ENCODE data around the gene AIPL1.

The AIPL1 gene

DNA sequence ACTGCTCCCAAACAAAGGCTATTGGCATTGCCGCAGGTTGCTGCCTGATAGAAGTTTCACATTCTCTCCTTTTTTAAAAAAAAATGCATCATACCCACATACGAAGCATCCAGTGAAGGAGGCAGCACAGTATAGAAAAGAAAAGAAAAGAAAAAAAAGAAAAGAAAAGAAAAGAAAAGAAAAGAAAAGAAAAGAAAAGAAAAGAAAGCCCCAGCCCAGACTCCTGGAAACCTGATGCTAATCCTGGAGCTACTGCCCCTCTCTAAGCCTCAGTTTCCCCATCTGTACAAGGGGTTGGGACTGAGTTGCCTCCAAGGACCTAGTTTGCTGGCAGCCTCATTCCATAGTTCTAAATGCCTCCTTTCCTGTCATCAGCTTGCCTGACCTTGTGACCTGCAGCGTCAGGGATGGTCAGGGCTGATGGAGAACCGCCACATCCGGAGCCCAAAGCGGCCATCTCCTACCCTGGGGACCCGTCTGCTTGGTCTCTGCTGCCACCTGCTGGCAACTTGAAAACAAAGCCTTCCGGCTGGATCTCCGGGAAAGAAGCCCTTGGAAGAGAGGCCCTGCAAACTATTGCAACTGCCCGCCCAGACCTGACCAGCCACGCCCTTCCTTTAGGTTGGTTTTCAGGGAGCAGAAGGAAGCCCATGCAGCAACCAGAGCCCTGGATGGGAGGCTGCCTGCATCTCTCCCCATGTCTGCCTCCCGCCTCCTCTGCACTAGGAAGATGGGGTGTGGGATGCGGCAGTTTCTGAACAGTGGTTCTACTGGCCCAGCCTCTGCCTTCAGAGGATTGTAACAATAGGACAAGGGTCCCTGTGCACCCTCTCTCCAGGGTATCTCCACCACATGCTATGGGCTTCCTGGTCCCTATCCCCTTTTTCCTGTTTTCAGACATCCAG lies 13.0 kb downstream of the AIPL1 start:
- FAIRE-seq, result no peak
- DNase-seq (ENCODE audit: low spot score), result peak; percentile 77

DNA sequence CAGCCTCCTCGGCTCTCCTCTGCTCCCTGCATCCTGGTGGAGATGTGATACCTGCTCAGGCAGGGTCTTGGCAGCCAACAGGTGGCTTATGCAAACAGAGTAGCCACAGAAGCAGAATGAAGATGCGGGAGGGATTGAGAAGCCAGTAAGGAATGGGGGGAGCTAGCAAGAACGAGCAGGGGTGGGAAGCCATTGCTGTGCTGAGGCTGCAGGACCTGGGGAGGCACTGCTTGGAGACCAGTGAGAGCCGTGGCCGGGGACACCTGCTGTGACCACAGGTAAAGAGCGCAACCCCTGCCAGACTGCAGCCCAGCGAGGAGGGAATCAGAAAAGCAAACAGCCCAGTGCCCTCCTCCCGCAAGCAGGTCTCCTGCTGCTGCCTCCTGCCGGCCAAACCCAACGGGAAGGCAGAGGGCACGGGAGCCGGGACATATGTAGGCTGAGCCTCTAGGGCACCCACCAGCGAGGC lies 14.7 kb downstream of the AIPL1 start:
- DNase-seq (ENCODE audit: low spot score) (no peak), FAIRE-seq (no peak)

DNA sequence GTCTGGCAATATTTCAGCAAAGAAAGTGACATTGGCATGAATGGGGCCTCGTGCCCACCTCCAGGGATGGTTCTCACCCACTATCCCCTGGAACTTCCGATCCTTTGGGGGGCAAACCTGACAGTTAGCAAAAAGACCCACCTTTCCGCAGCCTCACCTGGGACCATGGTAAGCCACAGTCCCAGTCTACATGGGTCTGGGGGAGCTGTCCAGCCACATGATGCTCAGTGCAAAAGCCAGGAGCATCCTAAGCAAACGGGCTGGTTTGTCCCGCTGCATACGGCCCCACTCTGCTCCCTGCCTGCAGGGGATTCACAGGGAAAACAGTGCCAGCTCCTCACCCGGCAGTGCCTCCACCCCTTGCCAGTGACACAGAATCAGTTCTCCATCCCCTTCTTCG lies 19.3 kb downstream of the AIPL1 start:
- no peak for FAIRE-seq

DNA sequence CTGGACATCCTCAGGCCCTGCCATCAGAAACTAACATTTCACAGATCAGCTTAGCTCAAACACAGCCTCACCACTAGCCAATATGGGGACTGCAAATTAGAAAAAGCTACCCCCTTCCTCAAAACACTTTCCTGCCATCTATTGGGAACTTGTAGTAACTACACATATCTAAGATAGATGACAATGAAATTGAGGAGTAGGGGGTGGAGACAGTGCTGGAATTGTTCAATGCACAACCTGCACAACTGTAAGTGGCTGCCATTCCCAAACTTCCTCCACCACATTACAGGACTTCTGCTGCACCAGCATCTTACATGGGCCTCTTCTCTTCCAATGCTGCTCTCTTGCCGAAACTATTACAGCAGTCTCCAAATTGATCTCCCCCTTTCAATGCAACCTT lies 21.9 kb downstream of the AIPL1 start:
- peak; percentile 46 for DNase-seq (ENCODE audit: low spot score)
- FAIRE-seq, result no peak

More for the DNA sequence above, 19.3 kb downstream of the AIPL1 start:
- no peak for DNase-seq (ENCODE audit: low spot score)

DNA sequence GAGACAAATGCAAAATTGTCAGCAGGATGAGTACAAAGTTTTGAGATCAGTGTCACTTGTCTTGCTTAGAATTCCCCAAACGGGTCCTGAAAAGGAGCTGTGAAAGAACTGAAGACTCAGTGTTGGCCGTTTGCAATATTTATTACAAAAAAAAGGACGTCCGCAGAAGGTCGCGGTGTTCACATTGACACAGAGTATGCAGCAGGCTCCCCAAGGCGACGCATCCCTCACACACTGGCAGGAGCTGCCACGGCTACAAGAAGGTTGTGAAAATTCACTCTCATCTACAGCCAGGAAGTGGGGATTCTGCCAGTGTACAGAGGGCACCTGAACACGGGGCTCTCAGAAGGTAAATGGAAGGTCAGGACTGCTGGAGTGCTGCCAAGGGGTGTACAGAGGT lies 26.2 kb downstream of the AIPL1 start:
- DNase-seq (ENCODE audit: low spot score), result no peak
- FAIRE-seq, result no peak

DNA sequence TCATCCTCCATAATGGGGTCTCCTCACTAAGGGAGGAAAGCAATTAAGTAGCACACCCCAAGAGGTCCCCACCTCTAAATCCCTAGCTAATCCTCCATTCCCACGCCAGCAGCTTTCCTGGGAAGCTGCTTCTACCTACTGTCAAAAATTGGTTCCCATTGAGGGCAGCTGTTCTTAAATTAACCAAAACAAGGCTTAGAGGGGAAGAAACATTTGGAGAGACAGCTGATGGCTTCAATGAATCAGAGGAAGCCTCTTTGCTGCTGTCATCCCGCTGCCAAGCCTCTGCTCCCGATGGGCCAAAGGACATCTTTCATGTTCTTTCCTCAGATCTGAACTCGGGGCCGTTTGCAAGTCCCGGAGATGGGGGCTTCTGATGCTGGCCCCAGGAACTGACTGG lies 26.6 kb downstream of the AIPL1 start:
- no peak for FAIRE-seq

DNA sequence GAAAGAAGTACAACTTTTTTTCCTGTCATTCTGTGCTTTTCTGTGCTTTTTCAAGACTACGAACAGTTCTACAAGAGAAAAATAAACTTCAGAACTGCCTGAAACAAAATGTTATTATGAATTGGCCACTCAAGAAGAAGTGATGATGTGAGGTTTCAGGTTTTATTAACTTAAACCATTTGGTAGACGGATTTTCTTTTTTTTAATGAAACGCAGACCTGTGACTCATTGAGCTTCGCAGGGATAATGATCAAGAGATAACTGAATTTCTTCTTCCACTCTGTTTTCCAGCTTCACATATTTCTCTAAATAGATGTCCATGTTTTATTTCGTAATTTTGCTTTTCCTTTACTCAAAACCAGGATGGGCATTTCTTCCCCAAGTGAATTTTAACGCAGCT lies 32.7 kb downstream of the AIPL1 start:
- DNase-seq (ENCODE audit: low spot score) (no peak), FAIRE-seq (no peak)

More for the DNA sequence above, 26.6 kb downstream of the AIPL1 start:
- no peak for DNase-seq (ENCODE audit: low spot score)

DNA sequence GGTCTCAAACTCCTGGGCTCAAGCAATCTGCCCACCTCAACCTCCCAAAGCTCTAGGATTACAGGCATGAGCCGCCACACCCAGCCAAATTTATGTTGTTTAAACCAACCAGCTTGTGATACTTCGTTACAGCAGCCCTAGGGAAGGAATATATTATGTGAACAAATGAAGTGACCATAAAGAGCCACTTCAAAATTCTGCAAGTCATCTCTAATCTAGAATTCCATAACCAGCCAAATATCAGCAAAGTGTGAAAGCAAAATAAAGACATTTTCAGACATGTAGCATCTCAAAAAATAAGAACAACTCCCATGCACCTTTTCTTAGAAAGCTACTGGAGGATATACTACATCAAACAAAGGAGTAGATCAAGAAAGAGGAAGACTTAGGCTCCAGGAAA lies 36.0 kb downstream of the AIPL1 start:
- no peak for DNase-seq (ENCODE audit: low spot score)
- FAIRE-seq, result no peak

DNA sequence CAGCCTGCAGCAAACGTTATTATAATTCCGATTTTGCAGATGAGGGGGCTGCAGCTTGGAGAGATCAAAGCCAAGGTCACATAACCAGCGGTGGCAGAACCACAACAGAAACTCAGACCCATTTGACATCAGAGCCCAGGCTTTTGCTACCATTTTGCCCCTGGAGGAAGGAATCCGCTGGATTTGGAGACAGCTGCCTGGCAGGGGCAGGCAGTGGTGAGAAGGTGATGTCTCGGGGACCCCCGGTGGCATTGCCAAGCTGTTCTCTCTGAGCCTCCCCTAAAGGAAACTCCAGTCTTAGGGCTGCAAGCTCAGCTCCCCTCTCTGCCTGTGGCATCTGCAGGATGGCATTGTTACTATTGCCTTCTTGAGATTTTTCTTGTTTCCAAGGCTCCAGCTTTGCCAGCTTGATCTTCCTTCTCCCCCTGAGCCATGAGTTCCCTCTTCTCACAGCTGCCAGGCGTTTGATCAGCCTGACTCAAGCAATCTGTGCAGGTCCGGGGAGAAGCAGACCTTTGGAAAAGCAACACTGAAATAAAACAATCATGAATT lies 40.8 kb downstream of the AIPL1 start:
- FAIRE-seq, result no peak
- no peak for DNase-seq (ENCODE audit: low spot score)

DNA sequence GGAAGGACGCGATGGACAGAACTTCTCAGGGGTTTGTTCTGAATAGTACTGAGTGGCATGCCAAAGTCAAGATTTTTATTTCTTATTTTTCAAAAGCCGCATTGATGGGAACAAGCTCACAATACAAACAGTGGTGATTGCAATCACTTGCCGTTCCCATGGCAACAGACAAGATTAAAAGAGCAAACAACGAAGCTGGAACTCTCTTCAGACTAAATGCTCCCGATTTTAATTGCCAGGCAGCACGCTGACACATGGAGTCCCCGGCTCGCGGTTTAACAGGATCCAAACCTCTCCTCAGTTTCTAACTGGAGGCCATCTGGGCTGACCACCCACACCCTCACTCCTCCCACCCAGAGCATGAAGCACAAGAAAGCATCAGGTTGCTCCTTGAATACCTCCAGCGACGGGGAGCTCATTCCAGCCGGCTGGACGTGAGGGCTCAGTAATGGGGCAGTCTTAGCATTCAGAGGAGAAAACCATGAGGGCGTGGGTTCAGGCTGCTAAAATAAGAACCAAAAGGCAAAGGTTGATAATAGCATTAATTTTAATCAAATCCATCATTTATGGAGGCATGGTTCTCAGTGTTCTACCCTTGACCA lies 41.5 kb downstream of the AIPL1 start:
- no peak for DNase-seq (ENCODE audit: low spot score)
- no peak for FAIRE-seq

DNA sequence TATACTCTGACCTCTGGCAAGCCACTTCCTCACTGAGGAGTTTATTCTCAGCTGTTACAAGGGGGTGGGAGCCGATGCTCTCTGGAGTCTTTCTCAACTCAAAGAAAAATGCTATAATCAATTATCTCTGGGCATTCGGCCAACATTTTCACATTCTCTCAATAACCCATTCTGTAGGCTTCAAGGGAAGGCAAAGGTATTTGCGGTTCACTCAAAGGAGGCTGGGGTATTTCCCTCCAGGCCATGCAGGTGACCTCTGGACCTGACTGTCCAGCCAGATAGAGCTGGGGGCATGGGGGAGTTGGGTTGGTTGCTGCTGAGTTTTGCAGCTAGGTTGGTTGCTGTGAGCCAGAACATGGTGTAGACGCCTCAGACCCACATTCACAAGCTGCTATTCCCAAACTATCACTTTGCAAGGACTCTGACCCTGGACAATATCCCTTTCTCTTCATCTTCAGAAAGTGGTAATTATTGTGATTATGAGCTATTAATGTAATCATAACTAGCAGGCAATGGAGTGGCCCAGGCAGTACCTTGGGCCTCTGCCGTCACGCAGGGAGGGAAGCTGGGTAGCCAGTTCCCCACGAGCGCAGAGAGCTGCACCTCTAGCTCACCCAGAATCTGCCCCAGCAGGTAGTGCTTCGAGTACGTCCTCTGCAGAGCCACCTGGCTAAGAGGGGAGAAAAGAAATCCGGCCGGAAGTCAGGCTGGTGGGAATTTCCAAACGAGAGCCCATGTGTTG lies 42.1 kb downstream of the AIPL1 start:
- DNase-seq (ENCODE audit: low spot score) (no peak), FAIRE-seq (no peak)

DNA sequence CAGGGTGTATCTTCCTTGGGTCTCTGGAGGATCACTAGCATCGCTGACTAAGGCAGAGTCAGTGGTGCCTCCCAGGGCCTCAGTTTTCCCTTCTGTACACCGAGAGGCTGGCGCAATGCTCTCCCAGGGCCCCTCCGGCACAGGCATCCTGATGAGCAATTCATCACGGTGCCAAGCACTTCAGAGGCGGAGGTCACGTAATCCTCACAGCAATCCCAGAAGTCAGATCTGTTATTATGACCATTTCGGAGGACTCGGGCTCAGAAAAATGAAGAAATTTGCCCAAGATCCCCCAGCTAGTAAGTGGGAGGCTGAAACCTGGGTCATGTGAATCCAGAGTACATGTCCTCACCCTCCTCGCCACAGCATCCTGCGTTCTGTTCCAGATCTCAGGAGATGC lies 46.5 kb downstream of the AIPL1 start:
- DNase-seq (ENCODE audit: low spot score) (no peak), FAIRE-seq (no peak)

DNA sequence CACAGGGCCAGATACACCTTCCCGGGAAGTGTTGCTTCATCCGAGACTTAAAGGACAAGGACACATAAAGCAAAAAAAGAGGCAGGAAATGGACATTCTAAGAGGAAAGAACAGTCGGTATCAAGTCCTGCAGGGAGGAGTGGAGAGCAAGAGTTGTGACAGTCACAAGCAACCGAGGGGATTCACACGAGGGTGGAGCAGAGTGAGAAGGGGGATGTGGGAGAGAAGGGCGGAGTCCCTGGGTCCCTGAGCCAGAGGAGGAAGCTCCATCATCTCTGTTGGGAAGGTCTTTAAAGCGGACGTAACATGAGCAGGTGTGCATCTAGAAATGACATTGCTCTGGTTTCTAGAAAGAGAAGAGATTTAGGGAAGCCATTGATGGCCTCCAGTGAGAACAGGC lies 47.1 kb downstream of the AIPL1 start:
- DNase-seq (ENCODE audit: low spot score) (no peak), FAIRE-seq (no peak)

DNA sequence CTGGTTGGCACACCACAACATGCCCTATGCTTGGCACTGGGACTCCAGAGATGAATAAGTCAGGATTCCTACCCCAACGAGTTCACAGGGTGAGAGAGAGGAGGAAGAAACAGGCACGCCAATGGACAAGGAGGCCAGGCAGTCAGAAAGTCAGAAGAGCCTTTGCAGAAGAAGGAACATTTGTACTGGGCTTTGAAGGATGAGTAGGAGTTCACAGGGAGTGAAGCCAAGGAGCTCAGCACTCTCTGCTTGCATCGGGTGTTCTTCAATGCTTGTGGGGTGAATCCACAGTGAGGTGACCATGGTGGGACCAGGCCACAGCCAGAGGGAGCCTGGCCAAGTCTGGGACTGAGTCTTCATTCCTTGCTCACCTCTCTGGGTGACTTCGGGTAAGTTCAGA lies 47.5 kb downstream of the AIPL1 start:
- DNase-seq (ENCODE audit: low spot score) (no peak), FAIRE-seq (no peak)

DNA sequence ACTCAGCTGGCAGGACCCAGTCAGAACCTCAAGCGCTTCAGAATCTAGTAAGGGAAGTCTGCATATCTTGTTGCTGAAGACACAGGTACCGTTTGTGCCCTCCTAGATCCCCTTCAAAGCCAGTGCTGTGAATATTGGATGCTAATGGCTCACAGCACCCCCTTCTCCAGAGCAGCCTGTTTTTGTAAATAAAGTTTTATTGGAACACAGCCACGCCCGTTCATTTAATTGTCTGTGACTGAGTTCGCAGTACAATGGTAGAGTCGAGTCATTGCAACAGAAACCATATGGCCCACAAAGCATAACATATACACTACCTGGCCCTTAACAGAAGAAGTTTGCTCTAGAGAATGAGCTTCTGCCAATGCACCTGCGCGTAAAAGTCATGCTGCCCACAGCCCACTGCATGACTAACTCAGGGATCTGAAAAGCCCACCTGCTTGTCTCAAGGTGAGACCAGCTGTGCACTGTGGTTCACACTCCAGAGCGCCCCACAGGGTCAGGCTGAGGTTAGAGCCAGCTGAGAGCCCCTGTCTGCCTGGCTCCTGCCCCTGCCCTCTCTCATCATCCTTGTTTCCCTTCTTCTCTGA lies 48.8 kb downstream of the AIPL1 start:
- no peak for FAIRE-seq
- DNase-seq (ENCODE audit: low spot score), result no peak

DNA sequence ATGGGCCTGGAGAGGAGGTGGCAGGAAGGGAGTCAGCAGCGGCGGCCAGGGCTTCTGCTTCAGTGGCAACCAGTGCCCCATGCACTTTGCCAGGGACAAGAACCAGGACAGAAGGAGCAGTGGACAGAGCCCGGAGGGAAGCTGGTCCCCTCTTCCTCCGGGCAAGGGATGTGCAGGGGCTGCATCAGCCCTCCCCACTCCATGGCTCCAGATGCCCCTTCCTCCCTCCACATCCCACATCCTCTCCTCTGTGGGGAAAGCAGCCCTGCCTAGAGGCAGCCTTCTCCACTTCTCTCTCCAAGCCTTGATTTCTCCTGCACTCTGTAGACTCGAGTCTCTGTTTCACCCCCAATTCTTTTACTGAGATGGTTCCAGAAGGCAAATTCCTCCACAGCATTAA lies 50.4 kb downstream of the AIPL1 start:
- no peak for DNase-seq (ENCODE audit: low spot score)
- no peak for FAIRE-seq

DNA sequence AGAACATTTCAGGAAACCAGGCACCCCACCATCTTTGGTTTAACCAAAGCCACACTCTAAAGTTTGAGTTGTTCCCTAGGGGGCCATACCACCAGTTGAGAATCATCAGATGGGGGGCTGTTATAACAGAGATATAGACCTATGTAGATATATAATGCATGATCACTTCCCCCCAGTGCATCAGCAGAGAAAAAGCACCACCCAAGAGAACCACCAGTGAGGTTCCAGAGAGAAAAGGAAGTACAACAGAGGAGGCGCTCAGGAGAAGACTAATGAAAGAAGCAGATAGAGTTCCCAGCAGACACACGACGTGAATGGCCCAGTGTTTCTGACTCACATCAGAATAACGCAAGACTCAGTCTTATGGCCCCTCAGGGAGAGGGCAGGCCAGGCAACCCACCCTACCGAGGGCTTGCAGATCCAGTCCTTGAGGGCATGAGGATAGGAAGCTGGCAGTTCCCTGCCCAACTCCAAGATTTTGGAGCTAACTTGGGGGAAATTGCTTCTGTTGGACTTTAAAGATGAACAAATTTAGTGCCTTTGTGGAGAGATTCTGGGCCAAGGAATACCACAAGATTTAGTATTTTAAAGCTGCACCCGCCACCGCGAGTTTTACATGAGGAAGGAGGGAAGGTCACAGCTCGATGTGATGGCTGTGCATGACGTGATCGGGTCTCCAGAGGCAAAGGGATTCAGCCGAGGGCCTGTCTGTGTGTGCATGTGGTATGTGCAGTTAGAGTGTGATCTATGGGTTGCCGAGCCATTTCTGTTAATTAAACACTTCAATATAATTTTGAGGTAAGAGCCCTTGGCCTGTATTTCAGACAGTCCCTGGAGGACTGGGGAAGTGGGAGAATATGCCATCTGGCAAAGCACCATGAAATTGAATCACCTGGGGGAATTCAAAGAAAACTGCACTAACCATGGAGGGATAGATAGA lies 53.1 kb downstream of the AIPL1 start:
- no peak for FAIRE-seq
- no peak for DNase-seq (ENCODE audit: low spot score)

DNA sequence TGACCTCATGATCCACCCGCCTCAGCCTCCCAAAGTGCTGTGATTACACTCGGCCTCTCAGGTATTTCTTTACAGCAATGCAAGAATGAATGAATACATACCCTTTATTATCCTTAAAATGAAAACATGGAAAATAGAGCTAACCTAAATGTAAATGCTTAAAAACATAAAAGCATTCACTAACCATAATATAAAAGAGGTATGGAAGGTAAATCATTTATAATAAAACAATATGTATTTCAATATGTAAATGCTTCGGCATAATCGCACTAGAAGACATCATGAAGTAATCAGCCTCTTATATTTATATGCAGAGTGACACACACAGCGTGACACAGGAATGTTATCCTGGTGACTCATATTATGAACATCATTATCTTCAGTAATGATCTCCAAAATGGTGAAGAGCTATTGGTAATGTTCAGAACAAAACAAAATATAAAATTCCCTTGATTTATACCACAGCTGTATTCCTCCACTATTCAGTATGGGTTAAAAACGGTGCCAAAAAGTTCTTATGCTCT lies 53.9 kb downstream of the AIPL1 start:
- FAIRE-seq, result no peak
- DNase-seq (ENCODE audit: low spot score), result no peak

DNA sequence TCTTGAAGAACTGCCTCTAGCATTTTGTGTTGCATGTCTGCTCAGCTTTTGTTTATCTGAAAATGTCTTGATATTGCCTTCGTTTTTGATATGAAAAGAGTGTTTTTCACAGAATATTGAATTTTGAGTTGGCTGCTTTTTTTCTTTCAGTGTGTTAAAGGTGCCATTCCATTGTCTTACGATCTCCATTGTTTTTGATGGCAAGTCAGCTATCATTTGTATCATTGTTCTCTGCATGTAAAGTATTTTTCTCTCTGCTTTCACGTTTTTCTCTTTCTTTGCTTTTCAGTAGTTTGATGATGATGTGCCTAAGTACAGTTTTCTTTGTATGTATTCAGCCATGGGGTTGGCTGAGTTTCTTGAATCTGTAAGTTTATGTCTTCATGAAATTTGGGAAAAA lies 57.0 kb downstream of the AIPL1 start:
- FAIRE-seq (no peak), DNase-seq (ENCODE audit: low spot score) (no peak)

DNA sequence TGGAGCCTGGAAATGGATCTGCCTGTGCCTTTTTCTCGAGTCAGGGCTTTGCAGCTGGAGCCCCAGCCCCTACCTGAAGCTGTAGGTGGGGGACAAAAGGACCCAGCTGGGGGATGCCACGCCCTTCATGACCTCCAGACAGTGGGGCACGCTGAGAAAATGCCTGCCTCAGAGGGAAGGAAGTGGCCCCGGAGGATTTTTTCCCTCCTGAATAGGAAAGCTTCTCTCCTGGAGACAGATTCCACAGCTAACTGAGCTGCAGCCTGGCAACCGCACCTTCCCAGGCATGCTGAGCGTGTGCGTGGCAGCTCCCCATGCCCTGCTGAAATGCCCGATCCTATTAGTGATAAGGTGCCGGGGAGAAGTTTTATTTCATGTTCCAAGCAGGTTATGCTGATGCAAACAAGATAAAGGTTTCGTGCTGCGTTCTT lies 58.0 kb downstream of the AIPL1 start:
- DNase-seq (ENCODE audit: low spot score) (no peak), FAIRE-seq (no peak)
